PFSK-1 (cell line): ENCODE data around the gene CFAP57.

Experiments
- FOXP2 ChIP-seq: optimal IDR thresholded peaks from 2 replicates; pipeline ENCODE3; 2011; ENCODE audit warnings: borderline replicate concordance, control low read depth, inconsistent platforms; ENCODE audit not compliant: insufficient read depth; ENCODE audit errors: extremely low read length, extremely low read depth
- POLR2AphosphoS5 ChIP-seq: IDR thresholded peaks from 2 replicates; pipeline ENCODE4 v1.6.1; 2012; ENCODE audit warnings: low read depth, mild to moderate bottlenecking, control low read depth, low read length, moderate library complexity
- REST ChIP-seq, 2 experiments: IDR thresholded peaks; 2 replicates each; pipeline versions ENCODE4 v1.6.1 to v1.8.0; 2011 to 2012; ENCODE audit warnings: low read depth in 2 of 2, low read length in 2 of 2, control low read depth in 1 of 2, inconsistent platforms in 1 of 2, mild to moderate bottlenecking in 1 of 2, moderate library complexity in 1 of 2; ENCODE audit not compliant: insufficient read depth in 1 of 2
- SIN3A ChIP-seq: IDR thresholded peaks from 2 replicates; pipeline ENCODE4 v1.6.1; 2012; ENCODE audit warnings: mild to moderate bottlenecking, low read length, moderate library complexity, borderline replicate concordance; ENCODE audit not compliant: insufficient read depth
- TAF1 ChIP-seq: IDR thresholded peaks from 2 replicates; pipeline ENCODE4 v1.6.1; 2012; ENCODE audit warnings: low read length, control low read depth, borderline replicate concordance; ENCODE audit not compliant: insufficient read depth

CFAP57 gene

GRCh38 chr1:43152866-43153265, 19.3 kb upstream of the CFAP57 start:
- TF ChIP-seq POLR2AphosphoS5 (no peak), REST (IDR thresholded peaks at IDR 0.05; ENCODE audit: insufficient read depth in 1 of 2, low read depth in 2 of 2, low read length in 2 of 2) (no peak), SIN3A (no peak), TAF1 (no peak), FOXP2 (no peak)

- TF ChIP-seq FOXP2, result no peak
- no peak for TF ChIP-seq REST (IDR thresholded peaks at IDR 0.05; ENCODE audit: insufficient read depth in 1 of 2, low read depth in 2 of 2, low read length in 2 of 2)
- no peak for TF ChIP-seq SIN3A
- no peak for TF ChIP-seq TAF1
- no peak for TF ChIP-seq POLR2AphosphoS5
Measured at GRCh38 chr1:43153443-43153842, 18.7 kb upstream of the CFAP57 start.

GRCh38 chr1:43156026-43156425, 16.1 kb upstream of the CFAP57 start:
- TF ChIP-seq POLR2AphosphoS5 (no peak), REST (IDR thresholded peaks at IDR 0.05; ENCODE audit: insufficient read depth in 1 of 2, low read depth in 2 of 2, low read length in 2 of 2) (no peak), FOXP2 (no peak), TAF1 (no peak), SIN3A (no peak)

GRCh38 chr1:43165162-43165561, 7.0 kb upstream of the CFAP57 start:
- TF ChIP-seq FOXP2 (no peak), SIN3A (no peak), TAF1 (no peak), REST (IDR thresholded peaks at IDR 0.05; ENCODE audit: insufficient read depth in 1 of 2, low read depth in 2 of 2, low read length in 2 of 2) (no peak), POLR2AphosphoS5 (no peak)

- no peak for TF ChIP-seq TAF1
- no peak for TF ChIP-seq FOXP2
- no peak for TF ChIP-seq REST (IDR thresholded peaks at IDR 0.05; ENCODE audit: insufficient read depth in 1 of 2, low read depth in 2 of 2, low read length in 2 of 2)
- no peak for TF ChIP-seq POLR2AphosphoS5
Measured at GRCh38 chr1:43165765-43166164, 6.4 kb upstream of the CFAP57 start.
